SK-N-SH (cell line): Measurements from ENCODE around the gene SLC4A2.

Experiments used
- CTCF ChIP-seq: fragments of 200-600 bp; sonication (generic); IDR thresholded peaks from 2 replicates; pipeline ENCODE4 v1.6.1; 2017; ENCODE audit warnings: antibody characterized with exemption, mild to moderate bottlenecking, moderate library complexity
- EP300 ChIP-seq, 2 experiments: IDR thresholded peaks; 2 replicates each; pipeline versions ENCODE4 v1.4.0 to v1.6.1; 2012; ENCODE audit warnings: borderline replicate concordance in 1 of 2, low read depth in 1 of 2, low read length in 1 of 2
- JUND ChIP-seq: IDR thresholded peaks from 2 replicates; pipeline ENCODE4 v1.4.0; 2012
- MEF2A ChIP-seq: IDR thresholded peaks from 2 replicates; pipeline ENCODE4 v1.4.0; 2012; ENCODE audit warnings: low read depth, borderline replicate concordance
- TF ChIP-seq, protein P1 (sequence below): IDR thresholded peaks from 2 replicates; pipeline ENCODE4 v1.4.0; 2012; ENCODE audit warnings: low read depth

DNA sequence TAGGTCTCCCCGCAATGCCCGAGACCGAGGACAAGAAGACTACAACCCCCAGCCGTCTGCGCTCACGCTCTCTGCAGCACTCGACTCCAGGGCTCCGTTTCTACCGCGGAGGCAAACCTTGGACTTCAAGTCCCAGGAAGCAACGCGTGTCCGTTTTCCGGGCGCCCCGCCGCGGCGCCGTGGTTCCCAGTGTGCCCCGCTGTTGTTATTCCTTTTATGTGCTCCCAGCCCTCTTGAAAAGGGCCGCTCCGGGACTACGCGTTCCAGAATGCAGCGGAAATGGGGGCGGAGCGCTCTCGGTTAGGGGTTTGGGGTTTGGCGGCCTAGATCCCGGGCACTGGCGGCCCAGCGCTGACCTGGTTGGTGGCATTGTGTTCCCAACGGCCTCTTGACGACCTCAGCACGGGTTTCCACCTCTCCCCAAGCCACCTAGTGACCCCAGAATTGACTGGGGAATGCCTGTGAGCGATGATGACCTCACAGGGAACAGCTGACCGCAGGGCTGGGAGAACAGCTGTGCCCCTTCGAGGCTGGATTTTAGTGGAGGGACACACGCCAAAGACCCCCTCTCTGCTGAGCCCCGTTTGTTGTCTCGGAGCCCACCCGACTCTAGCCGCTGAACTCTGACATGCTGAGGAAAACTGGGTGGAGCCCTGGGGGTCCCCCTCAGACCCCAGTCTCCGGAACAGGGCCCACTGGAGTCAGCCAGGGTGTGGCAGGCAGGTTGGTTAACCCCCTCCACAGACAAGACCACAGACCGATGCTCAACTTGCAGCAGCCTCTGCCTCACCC is 1.2 kb upstream of the SLC4A2 start:
- no peak for TF ChIP-seq CTCF
- TF ChIP-seq MEF2A: no peak
- no peak for TF ChIP-seq JUND
- TF ChIP-seq EP300 (IDR thresholded peaks at IDR 0.05; ENCODE audit: borderline replicate concordance in 1 of 2, low read depth in 1 of 2, low read length in 1 of 2): no peak
- TF ChIP-seq, protein P1, sequence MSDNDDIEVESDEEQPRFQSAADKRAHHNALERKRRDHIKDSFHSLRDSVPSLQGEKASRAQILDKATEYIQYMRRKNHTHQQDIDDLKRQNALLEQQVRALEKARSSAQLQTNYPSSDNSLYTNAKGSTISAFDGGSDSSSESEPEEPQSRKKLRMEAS: peak; percentile 75
